ENCODE results near the gene MRNIP. TPM values are rescaled to one million over a fixed set of nuclear protein-coding genes. Genes with fewer than 3 reads are reported as not detected.
"Not testable (repeated sequence)": the region's sequence is repeated elsewhere in the genome, so short reads cannot be mapped to it uniquely, and the experiment has no call there.

Gene MRNIP
- total RNA-seq, 1 donor = 11.0 TPM

DNA sequence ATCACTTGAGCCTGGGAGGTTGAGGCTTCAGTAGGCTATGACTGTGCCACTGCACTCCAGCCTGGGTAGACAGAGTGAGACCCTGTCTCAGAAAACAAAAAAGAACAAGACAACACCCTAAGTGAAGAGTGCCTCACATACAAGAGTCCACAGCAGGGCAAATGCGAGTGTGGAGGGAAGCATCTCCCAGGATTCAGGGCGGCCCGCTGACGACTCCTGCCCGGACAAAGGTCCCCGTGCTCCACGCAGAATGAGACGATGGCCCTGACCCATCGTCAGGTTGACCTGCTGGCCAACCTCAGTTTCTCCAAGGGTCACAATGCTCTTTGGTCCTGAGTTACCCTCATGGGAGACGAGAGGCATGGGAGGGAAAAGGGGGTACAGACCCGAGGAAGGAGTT is 18.3 kb downstream of the MRNIP start:
- TF ChIP-seq, protein P1, sequence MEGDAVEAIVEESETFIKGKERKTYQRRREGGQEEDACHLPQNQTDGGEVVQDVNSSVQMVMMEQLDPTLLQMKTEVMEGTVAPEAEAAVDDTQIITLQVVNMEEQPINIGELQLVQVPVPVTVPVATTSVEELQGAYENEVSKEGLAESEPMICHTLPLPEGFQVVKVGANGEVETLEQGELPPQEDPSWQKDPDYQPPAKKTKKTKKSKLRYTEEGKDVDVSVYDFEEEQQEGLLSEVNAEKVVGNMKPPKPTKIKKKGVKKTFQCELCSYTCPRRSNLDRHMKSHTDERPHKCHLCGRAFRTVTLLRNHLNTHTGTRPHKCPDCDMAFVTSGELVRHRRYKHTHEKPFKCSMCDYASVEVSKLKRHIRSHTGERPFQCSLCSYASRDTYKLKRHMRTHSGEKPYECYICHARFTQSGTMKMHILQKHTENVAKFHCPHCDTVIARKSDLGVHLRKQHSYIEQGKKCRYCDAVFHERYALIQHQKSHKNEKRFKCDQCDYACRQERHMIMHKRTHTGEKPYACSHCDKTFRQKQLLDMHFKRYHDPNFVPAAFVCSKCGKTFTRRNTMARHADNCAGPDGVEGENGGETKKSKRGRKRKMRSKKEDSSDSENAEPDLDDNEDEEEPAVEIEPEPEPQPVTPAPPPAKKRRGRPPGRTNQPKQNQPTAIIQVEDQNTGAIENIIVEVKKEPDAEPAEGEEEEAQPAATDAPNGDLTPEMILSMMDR (IDR thresholded peaks at IDR 0.05; ENCODE audit: insufficient read depth, low read length) = no peak
- H3K4me3 ChIP-seq (ENCODE audit: low read depth, low read length) = no peak overlapping the region
- DNase-seq (ENCODE audit: low read depth) = peak; percentile 35

DNA sequence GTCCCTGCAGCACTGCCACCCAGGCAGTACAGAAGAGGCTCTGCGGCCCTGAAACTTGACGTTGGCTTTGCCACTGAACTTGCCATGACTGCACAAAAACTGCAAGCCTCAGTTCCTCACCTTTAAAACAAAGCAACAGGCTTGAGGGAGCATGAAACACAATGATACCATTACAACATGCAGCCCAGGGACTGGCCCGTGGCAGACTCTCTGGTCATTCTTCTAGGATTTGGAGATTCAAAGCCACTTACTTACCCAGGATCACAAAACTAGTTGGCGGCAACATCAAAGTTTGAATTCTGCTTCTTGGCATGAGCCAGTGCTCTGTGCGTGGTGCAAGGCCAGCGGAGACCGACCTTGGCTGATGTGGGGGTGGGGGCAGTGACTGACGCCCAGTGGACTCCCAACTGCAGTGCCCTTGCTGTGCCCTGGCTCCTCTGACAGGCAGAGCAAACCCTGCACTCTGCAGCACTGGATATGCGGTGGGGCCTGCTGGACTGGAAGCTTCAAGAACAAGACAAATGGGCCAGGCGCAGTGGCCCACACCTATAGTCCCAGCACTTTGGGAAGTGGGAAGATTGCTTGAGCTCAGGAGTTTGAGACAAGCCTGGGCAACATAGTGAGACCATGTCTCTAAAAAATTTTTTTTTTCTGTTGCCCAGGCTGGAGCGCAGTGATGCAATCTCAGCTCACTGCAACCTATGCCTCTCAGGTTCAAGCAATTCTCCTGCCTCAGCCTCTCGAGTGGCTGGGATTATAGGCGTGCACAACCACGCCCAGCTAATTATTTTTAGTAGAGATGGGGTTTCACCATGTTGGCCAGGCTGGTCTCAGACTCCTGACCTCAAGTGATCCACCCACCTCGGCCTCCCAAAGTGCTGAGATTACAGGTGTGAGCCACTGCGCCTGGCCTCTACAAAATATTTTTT is 19.0 kb downstream of the MRNIP start:
- no peak overlapping the region for H3K4me3 ChIP-seq (ENCODE audit: low read depth, low read length)
- TF ChIP-seq, protein P1 (IDR thresholded peaks at IDR 0.05; ENCODE audit: insufficient read depth, low read length) = no peak
- peak; percentile 65 for DNase-seq (ENCODE audit: low read depth)

DNA sequence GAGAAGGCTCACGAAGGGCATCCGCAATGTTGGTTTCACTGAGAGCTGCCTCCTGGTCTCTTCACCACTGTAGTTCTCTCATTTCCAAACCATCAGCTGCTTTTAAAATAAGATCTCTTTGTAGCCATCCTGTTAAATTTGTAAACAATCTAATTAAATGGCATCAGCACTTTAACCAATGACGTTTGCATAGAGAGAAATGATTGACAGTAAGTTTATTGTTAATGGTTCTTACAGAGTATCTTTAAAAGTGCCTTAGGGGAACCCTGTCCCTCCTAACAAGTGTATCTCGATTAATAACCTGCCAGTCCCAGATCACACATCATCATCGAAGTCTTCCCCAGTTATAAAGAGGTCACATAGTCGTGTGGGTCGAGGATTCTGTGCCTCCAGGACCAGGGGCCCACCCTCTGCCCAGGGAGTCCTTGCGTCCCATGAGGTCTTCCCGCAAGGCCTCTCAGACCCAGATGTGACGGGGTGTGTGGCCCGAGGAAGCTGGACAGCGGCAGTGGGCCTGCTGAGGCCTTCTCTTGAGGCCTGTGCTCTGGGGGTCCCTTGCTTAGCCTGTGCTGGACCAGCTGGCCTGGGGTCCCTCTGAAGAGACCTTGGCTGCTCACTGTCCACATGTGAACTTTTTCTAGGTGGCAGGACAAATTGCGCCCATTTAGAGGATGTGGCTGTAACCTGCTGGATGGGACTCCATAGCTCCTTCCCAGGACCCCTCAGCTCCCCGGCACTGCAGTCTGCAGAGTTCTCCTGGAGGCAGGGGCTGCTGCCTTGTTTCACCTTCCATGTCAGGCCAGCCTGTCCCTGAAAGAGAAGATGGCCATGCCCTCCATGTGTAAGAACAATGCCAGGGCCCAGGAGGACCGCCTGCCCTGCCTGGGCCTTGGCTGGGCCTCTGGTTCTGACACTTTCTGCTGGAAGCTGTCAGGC is 21.3 kb downstream of the MRNIP start:
- TF ChIP-seq, protein P1 (IDR thresholded peaks at IDR 0.05; ENCODE audit: insufficient read depth, low read length) = no peak
- no peak overlapping the region for H3K4me3 ChIP-seq (ENCODE audit: low read depth, low read length)
- peak; percentile 19 for DNase-seq (ENCODE audit: low read depth)

DNA sequence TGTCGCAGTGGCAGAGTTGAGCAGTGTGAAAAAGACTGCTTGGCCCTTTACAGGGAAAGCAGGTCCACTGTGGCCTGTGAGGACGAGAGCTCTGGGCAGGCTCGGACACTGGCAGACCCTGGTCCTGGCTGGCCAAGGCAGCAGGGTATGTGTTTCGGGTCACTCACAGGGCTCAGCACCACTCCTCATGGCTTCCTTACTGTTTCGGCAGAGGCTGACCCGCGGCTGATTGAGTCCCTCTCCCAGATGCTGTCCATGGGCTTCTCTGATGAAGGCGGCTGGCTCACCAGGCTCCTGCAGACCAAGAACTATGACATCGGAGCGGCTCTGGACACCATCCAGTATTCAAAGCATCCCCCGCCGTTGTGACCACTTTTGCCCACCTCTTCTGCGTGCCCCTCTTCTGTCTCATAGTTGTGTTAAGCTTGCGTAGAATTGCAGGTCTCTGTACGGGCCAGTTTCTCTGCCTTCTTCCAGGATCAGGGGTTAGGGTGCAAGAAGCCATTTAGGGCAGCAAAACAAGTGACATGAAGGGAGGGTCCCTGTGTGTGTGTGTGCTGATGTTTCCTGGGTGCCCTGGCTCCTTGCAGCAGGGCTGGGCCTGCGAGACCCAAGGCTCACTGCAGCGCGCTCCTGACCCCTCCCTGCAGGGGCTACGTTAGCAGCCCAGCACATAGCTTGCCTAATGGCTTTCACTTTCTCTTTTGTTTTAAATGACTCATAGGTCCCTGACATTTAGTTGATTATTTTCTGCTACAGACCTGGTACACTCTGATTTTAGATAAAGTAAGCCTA is 22.2 kb downstream of the MRNIP start:
- H3K4me3 ChIP-seq (ENCODE audit: low read depth, low read length) = no peak overlapping the region
- DNase-seq (ENCODE audit: low read depth) = peak; percentile 38
- TF ChIP-seq, protein P1 (IDR thresholded peaks at IDR 0.05; ENCODE audit: insufficient read depth, low read length) = no peak

DNA sequence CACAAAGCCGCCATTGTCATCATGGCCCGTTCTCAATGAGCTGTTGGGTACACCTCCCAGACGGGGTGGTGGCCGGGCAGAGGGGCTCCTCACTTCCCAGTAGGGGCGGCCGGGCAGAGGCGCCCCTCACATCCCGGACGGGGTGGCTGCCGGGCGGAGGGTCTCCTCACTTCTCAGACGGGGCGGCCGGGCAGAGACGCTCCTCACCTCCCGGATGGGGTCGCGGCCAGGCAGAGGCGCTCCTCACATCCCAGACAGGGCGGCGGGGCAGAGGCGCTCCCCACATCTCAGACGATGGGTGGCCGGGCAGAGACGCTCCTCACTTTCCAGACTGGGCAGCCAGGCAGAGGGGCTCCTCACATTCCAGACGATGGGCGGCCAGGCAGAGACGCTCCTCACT is 23.7 kb downstream of the MRNIP start:
- not testable (repeated sequence) for DNase-seq (ENCODE audit: low read depth); H3K4me3 ChIP-seq (ENCODE audit: low read depth, low read length)

DNA sequence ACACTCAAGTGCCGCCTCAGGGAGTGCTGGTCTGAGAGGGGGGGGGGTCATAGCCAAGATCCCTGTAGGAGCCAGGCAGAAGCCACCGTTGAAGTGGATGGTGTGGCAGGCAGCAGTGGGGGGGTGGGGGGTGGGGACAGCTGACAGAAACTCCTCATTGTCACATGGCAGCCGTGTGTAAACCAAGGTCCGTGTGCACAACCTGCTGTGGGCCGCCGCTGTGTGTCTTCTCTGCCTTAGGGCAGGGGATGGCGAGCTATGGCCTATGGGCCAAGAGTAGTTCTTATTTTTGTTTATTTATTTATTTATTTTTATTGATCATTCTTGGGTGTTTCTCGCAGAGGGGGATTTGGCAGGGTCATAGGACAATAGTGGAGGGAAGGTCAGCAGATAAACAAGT is 24.5 kb downstream of the MRNIP start:
- TF ChIP-seq, protein P1 (IDR thresholded peaks at IDR 0.05; ENCODE audit: insufficient read depth, low read length) = no peak
- no peak overlapping the region for H3K4me3 ChIP-seq (ENCODE audit: low read depth, low read length)
- DNase-seq (ENCODE audit: low read depth) = no peak
